Testis (tissue), 3 donors: ENCODE results near the gene TBPL1. TPM values are rescaled to one million over a fixed set of nuclear protein-coding genes. Genes with fewer than 3 reads are reported as not detected.
A peak's percentile ranks its signal among the peaks of the same experiment; 100 is the strongest.

Experiments
- DNase-seq: peaks from one replicate; pipeline ENCODE4 v3.0.0-alpha.2; 2019
- H3K27ac ChIP-seq, 2 donors: fragments of 200-600 bp; sonication (generic); one replicate each; pipeline ENCODE4 v1.5.1; 2019
- H3K27me3 ChIP-seq: fragments of 200-600 bp; sonication (generic); one replicate; pipeline ENCODE4 v1.5.1; 2019
- H3K36me3 ChIP-seq: fragments of 200-600 bp; sonication (generic); one replicate; pipeline ENCODE4 v1.5.1; 2017; ENCODE audit warnings: low read depth; ENCODE audit errors: missing control alignments
- H3K4me1 ChIP-seq: fragments of 200-600 bp; sonication (generic); one replicate; pipeline ENCODE4 v1.5.1; 2019
- H3K4me3 ChIP-seq, 2 donors: fragments of 200-600 bp; sonication (generic); one replicate each; pipeline ENCODE4 v1.5.1; 2017 to 2019
- H3K9me3 ChIP-seq: fragments of 200-600 bp; sonication (generic); one replicate; pipeline ENCODE4 v1.5.1; 2017
- CTCF ChIP-seq, 3 experiments: fragments of 450-650 bp in 2 of 3; fragments of 200-600 bp in 1 of 3; sonication (generic) in 1 of 3; IDR thresholded peaks; one replicate each; pipeline ENCODE4 v1.5.1; 2016 to 2019; ENCODE audit warnings: antibody characterized with exemption in 3 of 3, mild to moderate bottlenecking in 2 of 3, moderate library complexity in 1 of 3
- POLR2A ChIP-seq: fragments of 450-650 bp; IDR thresholded peaks from one replicate; pipeline ENCODE4 v1.6.1; 2017; ENCODE audit warnings: antibody characterized with exemption, mild to moderate bottlenecking, moderate library complexity
- WGBS, 2 donors: methylation state at CpG; one replicate each; pipeline ENCODE4 v1.1.5; 2018; 5-methylcytosine and 5-hydroxymethylcytosine counted together
- intact Hi-C: fragments of 100-400 bp; cut with DNase I; formaldehyde crosslinking; loops from one replicate; pipeline ENCODE4 v1.15.1; 2023; ENCODE audit warnings: low total_unique reads
- polyA plus RNA-seq: library from polyadenylated mRNA; stranded (reverse); fragments of 350-450 nt; fragmentation: Illumina TruSeq; extraction: RNeasy Lipid Tissue Mini Kit (QIAGEN cat#74804); gene quantifications from one replicate; pipeline ENCODE4 v1.2.3, GENCODE V29; 2014; ENCODE audit warnings: low read depth, low replicate concordance; ENCODE audit not compliant: insufficient read depth
- total RNA-seq, 2 donors: library from RNA; depleted of rRNA; stranded (reverse); fragments of >200 nt; gene quantifications; one replicate each; pipeline ENCODE4 v1.2.3, GENCODE V29; 2016

TBPL1 gene
- total and polyA plus RNA-seq, 3 donors from 2014 or later, result 63.4 to 327 (median 77.9) TPM

- intact Hi-C loops, result no loop called here
- Histone ChIP-seq H3K27ac (no peak overlapping the region), H3K36me3 (no peaks in the 10 kb centered on the region), H3K4me3 (no peak overlapping the region), H3K9me3 (no peaks in the 10 kb centered on the region), H3K27me3 (no peaks in the 10 kb centered on the region), H3K4me1 (no peaks in the 10 kb centered on the region)
- DNase-seq, result no peak
- TF ChIP-seq POLR2A (no peak), CTCF (IDR thresholded peaks at IDR 0.05) (no peak)
- 41 to 54% methylated on average over 3 of the region's 3 CpGs for WGBS, 2 donors
These were observed 61.6 kb downstream of the TBPL1 start for GRCh38 chr6:134014588-134015137.

- intact Hi-C loops, result no loop called here
- Histone ChIP-seq H3K4me3 (no peak overlapping the region), H3K27me3 (no peaks in the 10 kb centered on the region), H3K36me3 (no peaks in the 10 kb centered on the region), H3K27ac (no peak overlapping the region), H3K9me3 (no peaks in the 10 kb centered on the region), H3K4me1 (no peaks in the 10 kb centered on the region)
- TF ChIP-seq POLR2A (no peak), CTCF (IDR thresholded peaks at IDR 0.05) (no peak)
- WGBS, 2 donors, result 87 to 89% methylated on average over 5 of the region's 5 CpGs
- DNase-seq, result no peak
These were observed 62.9 kb downstream of the TBPL1 start for GRCh38 chr6:134015719-134016557.

GRCh38 chr6:134016558-134016814, 63.5 kb downstream of the TBPL1 start:
- DNase-seq, result no peak
- intact Hi-C loops, result no loop called here
- no peak for TF ChIP-seq POLR2A
- TF ChIP-seq CTCF (IDR thresholded peaks at IDR 0.05), result no peak
- H3K27ac ChIP-seq, result no peak overlapping the region
- H3K36me3 ChIP-seq, result no peaks in the 10 kb centered on the region
- H3K27me3 ChIP-seq, result no peaks in the 10 kb centered on the region
- no peaks in the 10 kb centered on the region for H3K4me1 ChIP-seq
- H3K4me3 ChIP-seq, result no peak overlapping the region
- H3K9me3 ChIP-seq, result no peaks in the 10 kb centered on the region

DNA sequence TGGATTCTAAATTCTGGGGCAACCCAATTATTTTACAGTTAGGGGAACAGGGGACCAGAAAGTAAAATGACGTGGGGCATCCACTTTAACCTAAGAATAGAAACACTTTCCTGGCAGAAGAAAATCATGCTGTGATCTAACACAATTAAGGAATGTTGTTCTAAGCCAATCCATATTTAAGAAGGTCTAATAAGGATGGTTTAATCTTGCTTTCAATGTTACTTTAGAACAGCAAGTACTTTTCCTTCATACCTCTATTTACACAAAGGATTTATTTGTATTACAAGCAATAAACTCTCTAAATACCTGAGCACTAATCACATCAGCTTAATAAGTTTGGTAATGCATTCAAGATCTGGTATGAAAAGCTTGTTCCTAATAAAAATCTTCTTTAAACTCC, 67.0 kb downstream of the TBPL1 start:
- 36 to 40% methylated on average over 1 of the region's 1 CpG for WGBS, 2 donors
- Histone ChIP-seq H3K27me3 (no peaks in the 10 kb centered on the region), H3K4me3 (no peak overlapping the region), H3K36me3 (no peaks in the 10 kb centered on the region), H3K4me1 (no peaks in the 10 kb centered on the region), H3K9me3 (no peaks in the 10 kb centered on the region), H3K27ac (peak overlapping the region in 1 of 2 donors; percentile 12)
- intact Hi-C loops, result no loop called here
- TF ChIP-seq POLR2A, result no peak
- no peak for DNase-seq

DNA sequence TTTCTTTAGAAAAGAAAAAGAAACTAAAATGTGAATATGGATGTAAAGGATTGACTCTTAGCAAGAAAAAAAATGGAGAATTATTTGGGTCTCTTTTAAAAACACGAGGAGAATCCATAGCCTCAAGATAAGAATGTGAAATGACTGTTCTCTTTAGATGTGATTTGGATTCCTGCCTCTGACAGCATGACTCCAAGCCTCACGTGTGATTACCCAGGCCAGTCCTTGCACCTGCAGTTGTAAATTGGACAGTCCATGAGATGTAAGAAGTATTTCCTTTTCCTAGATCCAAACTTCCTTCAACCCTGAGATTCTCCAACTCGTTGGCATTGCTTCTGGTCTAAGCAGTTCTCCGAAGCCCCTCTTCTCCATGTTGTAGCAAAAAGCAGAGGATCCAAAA, 67.5 kb downstream of the TBPL1 start:
- no peaks in the 10 kb centered on the region for H3K9me3 ChIP-seq
- H3K36me3 ChIP-seq, result no peaks in the 10 kb centered on the region
- no peaks in the 10 kb centered on the region for H3K27me3 ChIP-seq
- no peak overlapping the region for H3K4me3 ChIP-seq
- intact Hi-C loops, result no loop called here
- no peak for TF ChIP-seq CTCF (IDR thresholded peaks at IDR 0.05)
- TF ChIP-seq POLR2A, result no peak
- 45 to 47% methylated on average over 4 of the region's 4 CpGs for WGBS, 2 donors
- H3K27ac ChIP-seq, result peak overlapping the region in 1 of 2 donors; percentile 12
- no peaks in the 10 kb centered on the region for H3K4me1 ChIP-seq
- no peak for DNase-seq
